ENCODE measurements around the gene LRIF1. TPM values are rescaled to one million over a fixed set of nuclear protein-coding genes. Genes with fewer than 3 reads are reported as not detected.

LRIF1 gene
- total RNA-seq, 1 donor from 2014 or later = 9.5 TPM

GRCh38 chr1:110960777-110961420 lies 2.8 kb downstream of the LRIF1 start:
- TF ChIP-seq CTCF (IDR thresholded peaks at IDR 0.05) = no peak
- Mint-ChIP-seq H3K27me3 (ENCODE audit: low read depth) (no peaks in the 10 kb centered on the region), H3K27ac (ENCODE audit: unreplicated experiment) (no peak overlapping the region), H3K4me3 (ENCODE audit: unreplicated experiment) (no peak overlapping the region), H3K9me3 (ENCODE audit: low read depth) (peaks cover 16% of the 10 kb centered on the region), H3K4me1 (ENCODE audit: low read depth) (peaks cover 26% of the 10 kb centered on the region), H3K36me3 (ENCODE audit: low read depth) (peaks cover 2% of the 10 kb centered on the region)
- no peak for DNase-seq (ENCODE audit: low spot score)

GRCh38 chr1:110957798-110958197 lies 5.9 kb downstream of the LRIF1 start:
- peaks cover 5% of the 10 kb centered on the region for H3K9me3 Mint-ChIP-seq (ENCODE audit: low read depth)

GRCh38 chr1:110956586-110956985 lies 7.1 kb downstream of the LRIF1 start:
- Mint-ChIP-seq H3K27ac (ENCODE audit: unreplicated experiment) (no peak overlapping the region), H3K9me3 (ENCODE audit: low read depth) (peaks cover 5% of the 10 kb centered on the region), H3K4me1 (ENCODE audit: low read depth) (peaks cover 15% of the 10 kb centered on the region), H3K36me3 (ENCODE audit: low read depth) (peaks cover 3% of the 10 kb centered on the region), H3K4me3 (ENCODE audit: unreplicated experiment) (no peak overlapping the region), H3K27me3 (ENCODE audit: low read depth) (no peaks in the 10 kb centered on the region)
- no peak for TF ChIP-seq CTCF (IDR thresholded peaks at IDR 0.05)
- DNase-seq (ENCODE audit: low spot score) = no peak

More at GRCh38 chr1:110957798-110958197, 5.9 kb downstream of the LRIF1 start:
- TF ChIP-seq CTCF (IDR thresholded peaks at IDR 0.05) = no peak
- H3K4me3 Mint-ChIP-seq (ENCODE audit: unreplicated experiment) = no peak overlapping the region
- H3K4me1 Mint-ChIP-seq (ENCODE audit: low read depth) = peaks cover 16% of the 10 kb centered on the region
- no peaks in the 10 kb centered on the region for H3K27me3 Mint-ChIP-seq (ENCODE audit: low read depth)
- no peak for DNase-seq (ENCODE audit: low spot score)
- no peaks in the 10 kb centered on the region for H3K36me3 Mint-ChIP-seq (ENCODE audit: low read depth)
- no peak overlapping the region for H3K27ac Mint-ChIP-seq (ENCODE audit: unreplicated experiment)

GRCh38 chr1:110953031-110953430 lies 10.7 kb downstream of the LRIF1 start:
- no peak for DNase-seq (ENCODE audit: low spot score)
- Mint-ChIP-seq H3K9me3 (ENCODE audit: low read depth) (peaks cover 3% of the 10 kb centered on the region), H3K4me1 (ENCODE audit: low read depth) (no peaks in the 10 kb centered on the region), H3K27me3 (ENCODE audit: low read depth) (no peaks in the 10 kb centered on the region), H3K36me3 (ENCODE audit: low read depth) (peaks cover 18% of the 10 kb centered on the region), H3K27ac (ENCODE audit: unreplicated experiment) (no peak overlapping the region), H3K4me3 (ENCODE audit: unreplicated experiment) (no peak overlapping the region)
- no peak for TF ChIP-seq CTCF (IDR thresholded peaks at IDR 0.05)

GRCh38 chr1:110952031-110952430 lies 11.7 kb downstream of the LRIF1 start:
- Mint-ChIP-seq H3K27ac (ENCODE audit: unreplicated experiment) (no peak overlapping the region), H3K36me3 (ENCODE audit: low read depth) (peaks cover 20% of the 10 kb centered on the region), H3K4me1 (ENCODE audit: low read depth) (no peaks in the 10 kb centered on the region), H3K4me3 (ENCODE audit: unreplicated experiment) (no peak overlapping the region), H3K9me3 (ENCODE audit: low read depth) (peaks cover 6% of the 10 kb centered on the region), H3K27me3 (ENCODE audit: low read depth) (no peaks in the 10 kb centered on the region)
- no peak for DNase-seq (ENCODE audit: low spot score)
- TF ChIP-seq CTCF (IDR thresholded peaks at IDR 0.05) = no peak
